ENCODE results near the gene GSC.

The GSC gene

GRCh38 chr14:94795372-94795771 lies 25.5 kb upstream of the GSC start:
- Histone ChIP-seq H3K23ac (ENCODE audit: low read length) (no peak overlapping the region), H2BK120ac (ENCODE audit: insufficient read depth, low read length, poor library complexity) (no peak overlapping the region), H2AFZ (ENCODE audit: insufficient read depth, low read length, poor library complexity) (no peak overlapping the region), H2AK5ac (ENCODE audit: low read length) (no peak overlapping the region), H3K14ac (ENCODE audit: low read length) (no peak overlapping the region), H3K27me3 (ENCODE audit: insufficient read depth, low read length) (no peaks in the 10 kb centered on the region), H3K79me2 (ENCODE audit: control insufficient read depth, insufficient read depth, low read length, poor library complexity) (no peaks in the 10 kb centered on the region), H3K4me2 (ENCODE audit: low read length) (no peak overlapping the region), H3K18ac (ENCODE audit: low read length) (no peak overlapping the region), H3K9me3 (ENCODE audit: insufficient read depth, low read depth, low read length) (no peaks in the 10 kb centered on the region), H3K36me3 (ENCODE audit: control insufficient read depth in 1 of 2, insufficient read depth in 2 of 2, low read length in 2 of 2) (no peaks in the 10 kb centered on the region), H3K79me1 (ENCODE audit: low read length) (no peaks in the 10 kb centered on the region), H3K9ac (ENCODE audit: low read length) (no peak overlapping the region), H4K91ac (ENCODE audit: low read depth, low read length) (no peak overlapping the region), H3K4me3 (ENCODE audit: low read depth, low read length) (no peak overlapping the region), H3K4me1 (ENCODE audit: control insufficient read depth in 1 of 2, insufficient read depth in 2 of 2, low read length in 2 of 2) (no peaks in the 10 kb centered on the region), H4K12ac (ENCODE audit: low read depth, low read length) (no peak overlapping the region), H2BK12ac (ENCODE audit: low read length) (no peak overlapping the region), H2BK5ac (ENCODE audit: low read depth, low read length, poor library complexity) (no peak overlapping the region), H3K27ac (ENCODE audit: low read depth, low read length) (no peak overlapping the region), H4K8ac (ENCODE audit: low read depth, low read length) (no peak overlapping the region), H3K4ac (ENCODE audit: low read depth, low read length) (no peak overlapping the region)
- no peak for DNase-seq
- no CpG with 5 or more reads among the region's 3 CpGs for WGBS (ENCODE audit: extremely low coverage, insufficient coverage, insufficient read length)

- Histone ChIP-seq H3K36me3 (ENCODE audit: control insufficient read depth in 1 of 2, insufficient read depth in 2 of 2, low read length in 2 of 2) (no peaks in the 10 kb centered on the region), H3K14ac (ENCODE audit: low read length) (no peak overlapping the region), H3K18ac (ENCODE audit: low read length) (no peak overlapping the region), H3K23ac (ENCODE audit: low read length) (no peak overlapping the region), H3K27me3 (ENCODE audit: insufficient read depth, low read length) (no peaks in the 10 kb centered on the region), H3K4ac (ENCODE audit: low read depth, low read length) (no peak overlapping the region), H2BK5ac (ENCODE audit: low read depth, low read length, poor library complexity) (no peak overlapping the region), H2AFZ (ENCODE audit: insufficient read depth, low read length, poor library complexity) (no peak overlapping the region), H3K79me2 (ENCODE audit: control insufficient read depth, insufficient read depth, low read length, poor library complexity) (no peaks in the 10 kb centered on the region), H3K79me1 (ENCODE audit: low read length) (no peaks in the 10 kb centered on the region), H3K4me3 (ENCODE audit: low read depth, low read length) (no peak overlapping the region), H4K8ac (ENCODE audit: low read depth, low read length) (no peak overlapping the region), H4K91ac (ENCODE audit: low read depth, low read length) (no peak overlapping the region), H3K4me1 (ENCODE audit: control insufficient read depth in 1 of 2, insufficient read depth in 2 of 2, low read length in 2 of 2) (no peaks in the 10 kb centered on the region), H3K27ac (ENCODE audit: low read depth, low read length) (no peak overlapping the region), H2BK120ac (ENCODE audit: insufficient read depth, low read length, poor library complexity) (no peak overlapping the region), H2BK12ac (ENCODE audit: low read length) (no peak overlapping the region), H3K4me2 (ENCODE audit: low read length) (no peak overlapping the region), H4K12ac (ENCODE audit: low read depth, low read length) (no peak overlapping the region), H3K9me3 (ENCODE audit: insufficient read depth, low read depth, low read length) (no peaks in the 10 kb centered on the region), H2AK5ac (ENCODE audit: low read length) (no peak overlapping the region), H3K9ac (ENCODE audit: low read length) (no peak overlapping the region)
- no CpG with 5 or more reads among the region's 7 CpGs for WGBS (ENCODE audit: extremely low coverage, insufficient coverage, insufficient read length)
- no peak for DNase-seq
Measured at GRCh38 chr14:94793901-94794300, 24.0 kb upstream of the GSC start.

GRCh38 chr14:94787655-94788054 lies 17.7 kb upstream of the GSC start:
- no peak overlapping the region for H2BK120ac ChIP-seq (ENCODE audit: insufficient read depth, low read length, poor library complexity)
- no peak overlapping the region for H4K8ac ChIP-seq (ENCODE audit: low read depth, low read length)
- no peak overlapping the region for H3K4me3 ChIP-seq (ENCODE audit: low read depth, low read length)
- no peaks in the 10 kb centered on the region for H3K9me3 ChIP-seq (ENCODE audit: insufficient read depth, low read depth, low read length)
- H3K27ac ChIP-seq (ENCODE audit: low read depth, low read length) = no peak overlapping the region
- H3K4me1 ChIP-seq (ENCODE audit: control insufficient read depth in 1 of 2, insufficient read depth in 2 of 2, low read length in 2 of 2) = no peaks in the 10 kb centered on the region
- no peak overlapping the region for H2BK12ac ChIP-seq (ENCODE audit: low read length)
- H2AFZ ChIP-seq (ENCODE audit: insufficient read depth, low read length, poor library complexity) = no peak overlapping the region
- H3K14ac ChIP-seq (ENCODE audit: low read length) = no peak overlapping the region
- no peak overlapping the region for H4K12ac ChIP-seq (ENCODE audit: low read depth, low read length)
- H3K79me2 ChIP-seq (ENCODE audit: control insufficient read depth, insufficient read depth, low read length, poor library complexity) = no peaks in the 10 kb centered on the region
- WGBS (ENCODE audit: extremely low coverage, insufficient coverage, insufficient read length) = no CpG with 5 or more reads among the region's 10 CpGs
- H3K9ac ChIP-seq (ENCODE audit: low read length) = no peak overlapping the region
- H3K4me2 ChIP-seq (ENCODE audit: low read length) = no peak overlapping the region
- no peaks in the 10 kb centered on the region for H3K27me3 ChIP-seq (ENCODE audit: insufficient read depth, low read length)
- H3K23ac ChIP-seq (ENCODE audit: low read length) = no peak overlapping the region
- H3K4ac ChIP-seq (ENCODE audit: low read depth, low read length) = no peak overlapping the region
- no peak overlapping the region for H2AK5ac ChIP-seq (ENCODE audit: low read length)
- H4K91ac ChIP-seq (ENCODE audit: low read depth, low read length) = no peak overlapping the region
- H3K79me1 ChIP-seq (ENCODE audit: low read length) = no peaks in the 10 kb centered on the region
- no peak overlapping the region for H2BK5ac ChIP-seq (ENCODE audit: low read depth, low read length, poor library complexity)
- no peak for DNase-seq
- no peak overlapping the region for H3K18ac ChIP-seq (ENCODE audit: low read length)
- H3K36me3 ChIP-seq (ENCODE audit: control insufficient read depth in 1 of 2, insufficient read depth in 2 of 2, low read length in 2 of 2) = no peaks in the 10 kb centered on the region

GRCh38 chr14:94787092-94787491 lies 17.2 kb upstream of the GSC start:
- H3K18ac ChIP-seq (ENCODE audit: low read length) = no peak overlapping the region
- H3K4me3 ChIP-seq (ENCODE audit: low read depth, low read length) = no peak overlapping the region
- no peaks in the 10 kb centered on the region for H3K27me3 ChIP-seq (ENCODE audit: insufficient read depth, low read length)
- no peak overlapping the region for H3K4ac ChIP-seq (ENCODE audit: low read depth, low read length)
- H3K9ac ChIP-seq (ENCODE audit: low read length) = no peak overlapping the region
- H2BK120ac ChIP-seq (ENCODE audit: insufficient read depth, low read length, poor library complexity) = no peak overlapping the region
- H3K9me3 ChIP-seq (ENCODE audit: insufficient read depth, low read depth, low read length) = no peaks in the 10 kb centered on the region
- no peak overlapping the region for H4K91ac ChIP-seq (ENCODE audit: low read depth, low read length)
- H4K8ac ChIP-seq (ENCODE audit: low read depth, low read length) = no peak overlapping the region
- H3K23ac ChIP-seq (ENCODE audit: low read length) = no peak overlapping the region
- no CpG with 5 or more reads among the region's 5 CpGs for WGBS (ENCODE audit: extremely low coverage, insufficient coverage, insufficient read length)
- H4K12ac ChIP-seq (ENCODE audit: low read depth, low read length) = no peak overlapping the region
- H2AFZ ChIP-seq (ENCODE audit: insufficient read depth, low read length, poor library complexity) = no peak overlapping the region
- H3K4me2 ChIP-seq (ENCODE audit: low read length) = no peak overlapping the region
- H2BK5ac ChIP-seq (ENCODE audit: low read depth, low read length, poor library complexity) = no peak overlapping the region
- no peaks in the 10 kb centered on the region for H3K79me1 ChIP-seq (ENCODE audit: low read length)
- peak; percentile 61 to 73 for DNase-seq
- H3K79me2 ChIP-seq (ENCODE audit: control insufficient read depth, insufficient read depth, low read length, poor library complexity) = no peaks in the 10 kb centered on the region
- H3K36me3 ChIP-seq (ENCODE audit: control insufficient read depth in 1 of 2, insufficient read depth in 2 of 2, low read length in 2 of 2) = no peaks in the 10 kb centered on the region
- H3K14ac ChIP-seq (ENCODE audit: low read length) = no peak overlapping the region
- H3K4me1 ChIP-seq (ENCODE audit: control insufficient read depth in 1 of 2, insufficient read depth in 2 of 2, low read length in 2 of 2) = no peaks in the 10 kb centered on the region
- no peak overlapping the region for H2AK5ac ChIP-seq (ENCODE audit: low read length)
- H2BK12ac ChIP-seq (ENCODE audit: low read length) = no peak overlapping the region
- no peak overlapping the region for H3K27ac ChIP-seq (ENCODE audit: low read depth, low read length)
